A673 (cell line): Measurements from ENCODE around the gene CBX1. TPM values are rescaled to one million over a fixed set of nuclear protein-coding genes. Genes with fewer than 3 reads are reported as not detected.
A peak's percentile ranks its signal among the peaks of the same experiment; 100 is the strongest.
"Not testable (repeated sequence)": the region's sequence is repeated elsewhere in the genome, so short reads cannot be mapped to it uniquely, and the experiment has no call there.

Experiments used
- BruUV-seq: library from RNA; stranded (reverse); fragments of 400-500 nt; replicated peaks from 2 replicates; lab custom pipeline; 2021; lab: Mats Ljungman, UMichigan
- CTCF ChIA-PET: fragments of 300-600 bp; sonication (Branson Sonifier 250); formaldehyde crosslinking; loops from one replicate; lab custom pipeline; 2022; ENCODE audit warnings: antibody characterized with exemption; lab: Charles Lee
- POLR2A ChIA-PET: fragments of 300-600 bp; sonication (Branson Sonifier 250); formaldehyde crosslinking; loops from one replicate; lab custom pipeline; 2022; ENCODE audit warnings: antibody characterized with exemption; ENCODE audit not compliant: low non-redundant PET; lab: Charles Lee
- DNase-seq: peaks from one replicate; pipeline ENCODE4 v3.0.0-alpha.2; 2015; ENCODE audit warnings: low spot score
- H3K27ac ChIP-seq: fragments of 200-600 bp; sonication (generic); 2 replicates; pipeline ENCODE4 v1.5.1; 2016; ENCODE audit warnings: mixed run types, low read depth, mild to moderate bottlenecking, mixed read lengths, antibody characterized with exemption, low read length; ENCODE audit not compliant: poor library complexity, severe bottlenecking
- H3K27me3 ChIP-seq: fragments of 200-600 bp; sonication (generic); replicated peaks from 2 replicates; pipeline ENCODE4 v1.6.1; 2017; ENCODE audit warnings: mixed run types, low read depth, mild to moderate bottlenecking, mixed read lengths, antibody characterized with exemption, low read length; ENCODE audit not compliant: insufficient read depth, poor library complexity
- H3K36me3 ChIP-seq: fragments of 200-600 bp; sonication (generic); 2 replicates; pipeline ENCODE4 v1.6.1; 2016; ENCODE audit warnings: mixed run types, mild to moderate bottlenecking, mixed read lengths, antibody characterized with exemption, low read length; ENCODE audit not compliant: insufficient read depth, poor library complexity, severe bottlenecking
- H3K4me1 ChIP-seq: fragments of 200-600 bp; sonication (generic); 2 replicates; pipeline ENCODE4 v1.6.1; 2017; ENCODE audit warnings: mixed run types, mild to moderate bottlenecking, mixed read lengths, antibody characterized with exemption, low read length; ENCODE audit not compliant: insufficient read depth, poor library complexity, severe bottlenecking
- H3K4me3 ChIP-seq: fragments of 200-600 bp; sonication (generic); 2 replicates; pipeline ENCODE4 v1.5.1; 2016; ENCODE audit warnings: low read depth, mixed run types, mild to moderate bottlenecking, mixed read lengths, low read length; ENCODE audit not compliant: poor library complexity, severe bottlenecking
- H3K9me3 ChIP-seq: fragments of 200-600 bp; sonication (generic); 2 replicates; pipeline ENCODE4 v1.6.1; 2016; ENCODE audit warnings: mixed run types, low read depth, mild to moderate bottlenecking, mixed read lengths, antibody characterized with exemption, low read length; ENCODE audit not compliant: poor library complexity, severe bottlenecking
- EZH2 ChIP-seq: fragments of 200-600 bp; sonication (generic); IDR thresholded peaks from 2 replicates; pipeline ENCODE4 v1.6.1; 2017; ENCODE audit warnings: borderline replicate concordance, low read depth, mild to moderate bottlenecking, mixed read lengths, antibody characterized with exemption, low read length; ENCODE audit not compliant: poor library complexity, severe bottlenecking
- intact Hi-C: fragments of 100-400 bp; cut with micrococcal nuclease; formaldehyde crosslinking; loops from one replicate; pipeline ENCODE4 v1.10.0; 2022; ENCODE audit not compliant: unreplicated experiment
- total RNA-seq: library from RNA; stranded (reverse); gene quantifications from 2 replicates; pipeline ENCODE4 v1.2.3, GENCODE V29; 2021
- TF ChIP-seq, protein P1 (sequence below): fragments of 300-800, 200-600 bp; sonication (generic); conservative IDR thresholded peaks from 2 replicates; pipeline ENCODE4 v1.5.1; 2017; ENCODE audit warnings: low read depth, mild to moderate bottlenecking, antibody characterized with exemption, low read length, moderate library complexity, mixed read lengths

CBX1 gene
- total RNA-seq, 1 experiment from 2014 or later, result 121 TPM

DNA sequence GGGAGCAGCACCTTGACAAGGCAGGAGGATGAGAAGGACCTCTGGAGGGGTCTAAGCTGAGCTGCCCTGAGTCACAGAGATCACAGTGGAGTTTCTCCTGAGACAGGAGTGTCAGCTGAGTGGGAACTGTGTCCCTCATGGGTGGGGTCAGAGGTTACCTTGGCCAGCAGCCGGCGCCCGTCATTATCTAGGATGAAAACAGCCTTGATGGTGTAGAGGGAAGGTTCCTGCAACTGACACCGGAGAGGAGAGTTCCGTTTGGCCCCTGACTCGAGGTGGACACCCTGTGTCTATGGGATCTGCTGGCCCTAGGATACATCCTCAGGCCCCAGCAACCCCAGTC, 64.6 kb downstream of the CBX1 start:
- no peaks in the 10 kb centered on the region for H3K36me3 ChIP-seq
- DNase-seq, result no peak
- H3K27ac ChIP-seq, result no peak overlapping the region
- H3K4me3 ChIP-seq, result peak overlapping the region; percentile 54
- peaks cover 10% of the 10 kb centered on the region for H3K27me3 ChIP-seq
- ChIA-PET CTCF (interaction anchor here (0.7 to 1.4 kb wide), 2 partner anchors 10 to 66 kb away, joined by 3 read pairs; partner anchors contain the start of gene CDK5RAP3), POLR2A (no interaction called here)
- H3K4me1 ChIP-seq, result no peaks in the 10 kb centered on the region
- intact Hi-C loops, result no loop called here
- TF ChIP-seq, protein P1, sequence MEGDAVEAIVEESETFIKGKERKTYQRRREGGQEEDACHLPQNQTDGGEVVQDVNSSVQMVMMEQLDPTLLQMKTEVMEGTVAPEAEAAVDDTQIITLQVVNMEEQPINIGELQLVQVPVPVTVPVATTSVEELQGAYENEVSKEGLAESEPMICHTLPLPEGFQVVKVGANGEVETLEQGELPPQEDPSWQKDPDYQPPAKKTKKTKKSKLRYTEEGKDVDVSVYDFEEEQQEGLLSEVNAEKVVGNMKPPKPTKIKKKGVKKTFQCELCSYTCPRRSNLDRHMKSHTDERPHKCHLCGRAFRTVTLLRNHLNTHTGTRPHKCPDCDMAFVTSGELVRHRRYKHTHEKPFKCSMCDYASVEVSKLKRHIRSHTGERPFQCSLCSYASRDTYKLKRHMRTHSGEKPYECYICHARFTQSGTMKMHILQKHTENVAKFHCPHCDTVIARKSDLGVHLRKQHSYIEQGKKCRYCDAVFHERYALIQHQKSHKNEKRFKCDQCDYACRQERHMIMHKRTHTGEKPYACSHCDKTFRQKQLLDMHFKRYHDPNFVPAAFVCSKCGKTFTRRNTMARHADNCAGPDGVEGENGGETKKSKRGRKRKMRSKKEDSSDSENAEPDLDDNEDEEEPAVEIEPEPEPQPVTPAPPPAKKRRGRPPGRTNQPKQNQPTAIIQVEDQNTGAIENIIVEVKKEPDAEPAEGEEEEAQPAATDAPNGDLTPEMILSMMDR, result no peak
- no peak for TF ChIP-seq EZH2
- no TSS peak for BruUV-seq
- no peaks in the 10 kb centered on the region for H3K9me3 ChIP-seq

GRCh38 chr17:48034734-48035133, 66.5 kb downstream of the CBX1 start:
- H3K4me3 ChIP-seq, DNase-seq, CTCF ChIA-PET, POLR2A ChIA-PET, intact Hi-C loops, BruUV-seq, H3K36me3 ChIP-seq, H3K9me3 ChIP-seq, H3K4me1 ChIP-seq, H3K27ac ChIP-seq: not testable (repeated sequence)
- peaks cover 10% of the 10 kb centered on the region for H3K27me3 ChIP-seq

DNA sequence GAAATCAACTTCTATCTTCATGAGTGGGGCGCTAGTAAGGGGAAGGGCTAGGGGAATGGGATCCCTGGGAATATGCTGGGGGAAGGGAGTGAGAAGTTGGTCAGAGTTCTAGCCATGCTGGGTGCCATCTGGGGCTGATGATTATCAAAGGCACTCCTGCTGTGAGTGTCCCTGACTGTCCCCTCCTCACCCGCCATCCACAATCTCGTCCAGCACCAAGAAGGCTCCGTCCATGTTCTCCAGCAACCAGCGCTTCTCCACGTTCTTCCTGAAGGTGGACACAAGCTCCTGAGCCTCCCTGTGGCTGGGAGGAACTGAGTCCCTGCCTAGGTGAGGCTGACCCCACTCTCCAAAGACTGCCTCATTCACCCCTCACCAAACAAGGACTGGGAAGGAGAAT, 69.3 kb downstream of the CBX1 start:
- Histone ChIP-seq H3K27me3 (no peaks in the 10 kb centered on the region), H3K4me3 (no peak overlapping the region), H3K36me3 (no peaks in the 10 kb centered on the region), H3K9me3 (no peaks in the 10 kb centered on the region), H3K27ac (no peak overlapping the region), H3K4me1 (no peaks in the 10 kb centered on the region)
- POLR2A ChIA-PET, result no interaction called here
- no peak for TF ChIP-seq EZH2
- TF ChIP-seq, protein P1, result no peak
- CTCF ChIA-PET, result no interaction called here
- no TSS peak for BruUV-seq
- no peak for DNase-seq
- intact Hi-C loops, result no loop called here

GRCh38 chr17:48030531-48030930, 70.7 kb downstream of the CBX1 start:
- ChIA-PET POLR2A (no interaction called here), CTCF (no interaction called here)
- intact Hi-C loops, result no loop called here
- Histone ChIP-seq H3K36me3 (no peaks in the 10 kb centered on the region), H3K4me1 (peaks cover 10% of the 10 kb centered on the region), H3K27me3 (no peaks in the 10 kb centered on the region), H3K9me3 (no peaks in the 10 kb centered on the region), H3K4me3 (no peak overlapping the region), H3K27ac (no peak overlapping the region)
- DNase-seq, result no peak
- TF ChIP-seq EZH2, result no peak
- TF ChIP-seq, protein P1, result no peak
- no TSS peak for BruUV-seq
